Stimulated activated CD4-positive, alpha-beta T cell treated with anti-CD3 and anti-CD28 coated beads, Interleukin-2, amount 100 ng/mL, for 48 hours (primary cell): ENCODE results near the gene LDLRAD2.
"Not testable (repeated sequence)": the region's sequence is repeated elsewhere in the genome, so short reads cannot be mapped to it uniquely, and the experiment has no call there.

Experiments
- DNase-seq, 2 donors: peaks; one replicate each; pipeline ENCODE4 v3.0.0-alpha.2; 2020

LDLRAD2 gene

GRCh38 chr1:21824926-21825325, 12.9 kb downstream of the LDLRAD2 start:
- no peak for DNase-seq

DNA sequence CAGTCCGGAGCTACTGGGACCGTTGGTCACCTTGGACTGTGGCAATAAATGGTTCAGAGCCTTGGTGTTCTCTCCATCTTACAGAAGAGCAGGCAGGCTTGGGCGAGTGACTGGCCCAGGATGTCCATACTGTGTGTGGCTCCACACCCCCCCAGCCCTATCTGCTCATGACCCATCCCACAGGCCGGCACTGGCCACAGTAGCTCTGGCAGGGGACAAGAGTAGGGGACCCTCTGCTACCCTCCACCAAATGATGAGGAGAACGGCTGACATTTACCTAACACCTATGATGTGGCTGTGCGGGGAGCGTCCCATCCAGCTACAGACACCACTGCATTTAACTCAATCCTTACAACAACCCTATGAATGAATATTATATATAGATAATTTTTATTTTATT, 13.3 kb downstream of the LDLRAD2 start:
- no peak for DNase-seq

GRCh38 chr1:21826694-21827093, 14.6 kb downstream of the LDLRAD2 start:
- not testable (repeated sequence) for DNase-seq

GRCh38 chr1:21827141-21827679, 15.1 kb downstream of the LDLRAD2 start:
- no peak for DNase-seq

GRCh38 chr1:21828075-21828474, 16.0 kb downstream of the LDLRAD2 start:
- DNase-seq, result no peak

DNA sequence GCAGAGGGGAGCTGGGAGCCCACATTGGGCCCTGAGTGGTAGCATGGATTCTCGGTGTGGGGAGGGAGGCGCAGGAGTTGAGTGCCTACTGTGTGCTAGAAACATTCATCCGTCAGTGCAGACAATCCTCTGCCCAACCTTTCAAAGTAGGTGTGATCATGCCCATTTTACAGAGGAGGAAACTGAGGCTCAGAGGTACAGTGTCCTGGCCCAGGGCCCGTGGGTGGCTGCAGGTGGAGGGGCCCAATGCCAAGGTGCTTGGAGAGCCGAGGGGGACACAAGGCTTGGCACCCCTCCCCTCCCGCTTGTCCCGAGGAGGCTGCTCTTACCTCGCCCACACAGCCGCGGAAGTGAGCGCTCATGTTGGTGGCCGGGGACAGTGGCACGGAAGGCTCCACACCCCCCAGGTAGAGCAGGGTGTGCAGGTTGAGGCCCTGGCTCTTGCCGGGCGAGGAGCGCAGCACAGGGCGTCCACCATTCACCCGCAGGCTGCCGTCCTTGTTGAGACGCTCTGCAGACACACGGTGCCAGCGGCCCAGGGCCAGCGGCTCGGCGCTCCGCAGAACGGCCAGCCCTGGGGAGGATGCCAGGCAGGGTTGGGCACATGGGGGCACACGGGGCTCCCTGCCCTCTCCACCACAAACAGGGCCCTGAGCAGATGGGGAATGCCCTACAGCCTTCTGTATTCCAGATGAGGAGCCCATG, 16.6 kb downstream of the LDLRAD2 start:
- DNase-seq, result no peak

DNA sequence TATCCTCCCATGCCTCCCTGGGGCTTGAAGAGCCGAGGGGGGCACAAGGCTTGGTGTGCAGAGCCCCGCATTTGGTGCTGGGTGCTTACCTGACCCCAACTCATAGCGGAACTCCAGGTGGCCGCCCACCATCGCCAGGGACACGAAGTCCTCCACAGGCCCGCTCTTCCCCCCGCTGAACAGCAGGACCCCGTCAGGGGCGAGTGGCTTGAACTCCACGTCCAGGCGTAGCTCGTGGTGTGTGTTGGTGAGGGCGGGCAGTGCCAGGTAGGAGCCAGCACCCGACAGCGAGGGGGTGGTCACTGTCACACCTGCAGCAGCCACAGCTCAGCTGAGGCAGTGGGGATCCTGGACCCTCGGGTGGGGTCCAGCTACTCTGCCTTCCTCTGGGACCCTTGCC, 17.2 kb downstream of the LDLRAD2 start:
- no peak for DNase-seq

DNA sequence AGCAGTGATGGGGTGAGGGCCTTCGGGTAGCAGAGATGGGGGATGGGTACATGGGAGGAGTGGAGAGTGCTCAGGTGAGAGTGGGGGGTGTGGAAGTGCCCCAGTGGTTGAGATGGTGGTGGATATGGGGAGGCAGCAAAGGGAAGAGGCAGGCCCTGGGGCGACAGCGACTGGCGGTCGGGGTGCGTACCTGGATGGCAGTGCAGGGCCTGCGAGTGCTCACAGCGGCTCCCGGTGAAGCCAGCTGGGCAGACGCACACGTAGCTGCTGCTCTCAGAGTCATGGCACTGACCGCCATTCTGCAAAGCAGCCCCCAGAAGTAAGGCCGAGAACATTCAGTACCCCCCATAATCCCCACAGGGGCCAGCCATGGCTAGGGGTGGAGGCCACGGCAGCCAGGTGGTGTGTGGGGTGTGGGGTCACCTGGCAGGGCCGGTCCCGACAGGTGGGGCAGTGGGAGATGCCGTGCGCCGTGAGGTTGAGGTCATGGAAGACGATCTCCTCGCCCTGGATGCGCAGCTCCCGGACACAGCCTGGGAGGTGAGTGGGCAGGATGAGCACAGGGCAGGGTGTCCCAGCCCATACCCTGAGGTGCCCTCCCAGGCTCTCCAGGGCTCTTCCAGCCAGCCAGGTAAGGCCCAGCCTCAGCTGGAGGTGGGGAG, 18.9 kb downstream of the LDLRAD2 start:
- no peak for DNase-seq

- no peak for DNase-seq
These were observed 19.4 kb downstream of the LDLRAD2 start for GRCh38 chr1:21831454-21831970.

DNA sequence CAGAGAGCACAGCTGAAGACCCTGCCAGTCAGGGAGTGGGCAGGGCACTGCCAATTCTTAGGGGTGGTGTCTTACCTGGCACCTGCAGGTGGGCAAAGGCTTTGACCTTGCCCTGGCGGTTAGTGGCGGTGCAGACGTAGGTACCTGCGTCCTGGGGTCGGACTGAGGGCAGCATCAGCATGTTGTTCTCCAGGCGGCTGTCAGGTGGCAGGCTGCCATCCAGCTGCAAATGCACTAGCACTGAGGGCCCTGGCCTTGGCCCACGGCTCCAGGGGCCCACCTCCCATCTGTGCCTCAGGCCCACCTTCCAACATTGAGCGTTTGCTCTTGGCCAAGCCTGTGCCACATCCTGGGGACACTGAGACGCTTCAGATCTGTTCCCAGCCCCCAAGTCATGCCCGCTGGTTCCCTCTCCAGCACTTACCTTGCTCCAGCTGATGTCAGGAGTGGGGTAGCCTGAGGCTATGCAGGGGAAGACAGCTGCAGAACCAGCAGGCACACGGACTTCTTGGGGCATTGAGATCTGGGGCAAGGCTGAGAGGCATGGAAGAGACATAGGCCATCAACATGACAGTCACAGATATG, 21.4 kb downstream of the LDLRAD2 start:
- DNase-seq, result no peak

DNA sequence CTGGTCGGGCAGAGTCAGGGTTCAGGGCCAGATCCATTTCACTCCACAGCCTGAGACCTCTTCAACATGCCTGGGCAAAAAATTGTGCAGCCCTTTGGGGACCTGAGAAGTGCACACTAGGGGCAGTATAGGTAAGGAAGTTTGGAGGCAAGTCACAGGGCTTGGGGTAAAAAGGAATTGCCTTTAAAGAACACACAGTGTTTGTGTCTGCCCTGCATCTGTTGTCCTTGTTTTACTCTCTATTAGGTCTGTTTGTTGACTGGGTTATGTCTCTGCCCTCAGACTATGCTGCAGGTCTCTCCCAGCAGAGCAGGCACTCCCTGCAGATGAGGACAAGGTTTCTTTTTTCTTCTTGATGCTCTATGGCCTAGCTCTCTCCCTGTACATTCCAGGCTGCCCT, 22.0 kb downstream of the LDLRAD2 start:
- no peak for DNase-seq

DNA sequence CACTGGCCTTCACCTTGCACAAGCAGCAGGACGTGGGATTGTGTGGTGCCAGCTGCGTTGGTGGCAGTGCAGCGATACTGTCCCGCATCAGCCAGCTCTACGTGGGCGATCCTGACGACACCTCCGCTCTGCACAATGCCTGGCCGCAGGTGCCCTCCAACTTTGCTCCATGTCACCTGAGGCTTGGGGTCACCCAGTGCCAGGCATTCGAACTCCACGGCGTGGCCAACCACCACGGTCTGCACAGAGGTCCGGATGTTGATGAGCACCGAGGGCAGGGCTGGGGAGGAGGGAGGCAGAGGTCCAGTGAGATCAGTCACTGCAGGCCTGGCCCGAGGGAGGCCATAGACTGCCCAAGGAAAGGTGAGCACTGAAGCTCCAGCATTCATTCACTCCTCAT, 22.6 kb downstream of the LDLRAD2 start:
- no peak for DNase-seq

GRCh38 chr1:21836010-21836409, 23.9 kb downstream of the LDLRAD2 start:
- no peak for DNase-seq

- DNase-seq, result no peak
These were observed 24.7 kb downstream of the LDLRAD2 start for GRCh38 chr1:21836729-21837128.

- no peak for DNase-seq
These were observed 25.4 kb downstream of the LDLRAD2 start for GRCh38 chr1:21837476-21837875.

DNA sequence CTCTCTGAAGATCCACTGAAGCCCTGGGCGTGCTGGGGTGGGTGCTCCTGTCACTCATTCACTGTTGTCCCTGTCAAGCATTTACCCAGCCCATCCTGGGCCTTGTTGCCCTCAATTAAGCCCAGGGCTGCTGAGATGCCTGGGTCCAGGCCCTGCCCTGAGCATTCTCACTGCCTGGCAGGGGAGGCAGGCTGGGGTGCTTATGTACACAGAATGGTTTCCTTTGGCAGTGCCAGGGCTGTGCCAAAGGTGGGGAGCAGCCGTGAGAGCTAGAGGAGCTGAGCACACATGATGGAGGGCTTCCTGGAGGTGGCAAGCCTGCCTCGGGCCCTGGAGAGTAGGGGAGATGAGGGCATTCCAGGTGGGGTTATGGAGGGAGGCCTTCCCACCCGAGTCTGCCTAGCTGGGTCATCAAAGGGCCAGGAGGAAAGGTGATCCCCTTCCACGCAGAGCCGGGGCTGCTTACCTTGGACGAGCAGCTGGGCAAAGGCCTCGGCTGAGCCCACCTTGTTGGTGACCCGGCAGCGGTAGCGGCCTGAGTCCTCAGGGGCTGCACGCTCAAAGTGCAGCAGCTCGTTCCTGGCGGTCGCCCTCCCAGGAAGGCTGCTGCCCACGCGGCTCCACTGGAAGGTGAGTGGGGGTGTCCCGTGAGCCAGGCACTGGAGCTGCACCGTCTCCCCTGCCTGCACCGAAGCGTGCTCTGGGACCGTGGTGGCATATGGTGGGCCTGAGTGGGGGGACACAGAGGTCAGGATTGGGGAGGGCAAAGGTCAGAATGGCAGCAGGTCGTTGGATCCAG, 26.5 kb downstream of the LDLRAD2 start:
- no peak for DNase-seq

DNA sequence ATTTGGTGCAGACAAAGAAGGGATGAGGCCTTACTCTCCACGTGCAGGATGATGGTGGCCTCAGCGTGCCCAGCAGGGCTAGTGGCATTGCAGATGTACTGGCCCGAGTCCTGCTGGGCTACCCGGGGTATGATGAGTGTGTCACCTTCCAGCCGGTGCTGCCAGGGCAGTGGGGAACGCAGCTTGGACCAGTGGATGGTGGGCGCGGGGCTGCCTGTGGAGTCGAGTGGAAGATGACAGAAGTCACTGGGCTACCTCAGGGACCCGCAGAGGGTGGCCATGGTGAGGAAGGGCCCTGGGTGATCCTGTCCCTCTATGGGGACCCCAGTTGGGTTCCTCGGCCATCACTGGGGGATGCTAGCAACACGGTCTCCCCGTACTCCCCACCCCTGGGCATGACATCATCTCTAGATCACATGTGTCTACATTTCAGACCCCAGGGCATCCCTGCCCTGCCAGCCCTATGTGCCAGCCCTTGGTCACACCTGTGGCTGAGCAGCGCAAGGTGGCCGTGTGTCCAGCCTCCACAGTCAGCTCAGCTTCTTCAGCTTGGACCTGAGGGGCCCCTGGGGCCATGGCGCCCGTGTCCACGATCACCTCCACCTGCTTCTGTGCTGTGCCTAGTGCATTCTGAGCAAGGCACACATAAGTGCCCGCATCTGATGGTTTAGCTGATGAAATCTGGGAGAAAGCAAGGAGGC, 27.4 kb downstream of the LDLRAD2 start:
- no peak for DNase-seq

DNA sequence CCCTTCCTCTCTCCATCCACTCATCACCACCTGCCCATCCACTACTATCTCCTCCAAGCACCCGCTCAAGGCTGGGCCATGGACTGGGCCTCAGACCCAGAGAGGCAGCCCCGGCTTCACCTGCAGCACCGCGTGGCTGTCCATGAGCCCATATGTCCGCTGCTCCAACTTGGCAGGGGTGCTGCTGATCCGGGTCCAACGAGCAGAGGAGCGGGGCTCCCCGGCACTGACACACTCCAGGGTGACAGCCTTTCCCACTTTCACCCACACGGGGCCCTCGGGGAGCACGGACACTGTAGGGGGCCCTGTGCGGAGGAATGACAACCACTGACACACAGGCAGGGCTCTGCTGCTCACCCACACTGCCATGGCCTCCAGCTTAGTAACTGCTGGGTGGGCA, 28.9 kb downstream of the LDLRAD2 start:
- no peak for DNase-seq

DNA sequence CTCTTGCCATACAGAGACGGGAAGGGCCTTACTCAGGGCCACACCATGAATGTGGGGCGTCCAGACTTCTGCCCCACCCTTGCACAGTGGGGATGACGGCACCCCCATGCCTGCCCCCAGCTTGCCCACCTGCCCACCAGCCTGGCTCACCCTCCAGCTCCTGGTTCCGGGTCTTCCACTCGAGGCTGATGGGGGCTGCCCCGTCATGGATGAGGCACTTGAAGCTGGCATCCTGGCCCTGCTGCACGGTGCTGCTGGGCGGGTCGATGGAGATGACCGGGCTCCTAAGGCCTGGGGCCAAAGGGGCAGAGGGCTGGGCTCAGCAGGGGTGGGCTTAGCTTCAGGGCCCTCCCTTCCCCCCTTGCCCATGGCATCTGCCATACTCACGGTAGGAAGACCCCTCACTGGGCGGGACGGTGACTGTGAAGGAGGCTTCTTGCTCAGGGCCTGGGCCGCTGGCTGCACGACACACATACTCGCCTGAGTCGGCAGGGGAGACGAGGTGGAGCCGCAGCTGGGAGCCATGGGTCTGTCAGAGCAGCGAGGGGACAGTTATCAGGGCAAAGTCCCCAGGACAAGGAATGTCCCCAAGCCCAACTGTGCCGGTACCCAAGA, 29.9 kb downstream of the LDLRAD2 start:
- no peak for DNase-seq

DNA sequence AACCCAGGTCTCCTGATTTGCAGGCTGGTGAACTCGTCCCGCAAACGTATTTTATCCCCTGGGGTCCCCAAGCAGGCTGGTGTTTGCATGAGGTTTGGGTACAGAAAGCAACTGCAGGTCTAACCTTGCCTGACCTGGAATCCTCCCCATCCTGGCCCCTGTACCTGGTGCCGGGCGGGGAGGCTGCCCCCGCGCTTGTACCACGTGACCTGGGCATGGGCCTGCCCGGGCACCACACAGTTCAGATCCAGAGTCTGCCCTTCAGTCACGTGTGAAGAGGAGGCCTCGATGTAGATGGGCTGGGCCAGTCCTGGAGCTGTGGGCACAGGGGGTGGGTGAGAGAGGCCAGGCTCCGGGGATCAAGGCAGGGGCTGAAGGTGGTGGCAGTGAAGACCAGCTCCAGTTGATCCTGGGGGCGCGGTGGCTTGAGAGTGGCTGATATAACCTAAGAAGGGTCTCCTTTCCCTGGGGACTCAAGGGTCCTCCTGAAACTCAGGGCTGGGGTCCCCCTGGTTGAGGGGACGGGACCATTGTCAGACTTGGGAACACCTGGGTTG, 30.6 kb downstream of the LDLRAD2 start:
- DNase-seq, result no peak

GRCh38 chr1:21843208-21843607, 31.1 kb downstream of the LDLRAD2 start:
- DNase-seq, result no peak

- no peak for DNase-seq
These were observed 31.9 kb downstream of the LDLRAD2 start for GRCh38 chr1:21843996-21844395.
